K562 (cell line): ENCODE data around the gene AIF1. TPM values are rescaled to one million over a fixed set of nuclear protein-coding genes. Genes with fewer than 3 reads are reported as not detected.

Experiments
- ASH1L ChIP-seq: fragments of 450-650 bp; IDR thresholded peaks from 2 replicates; pipeline ENCODE4 v1.6.1; 2018; ENCODE audit warnings: borderline replicate concordance, mild to moderate bottlenecking, low read depth; ENCODE audit not compliant: partially characterized antibody
- CHD4 ChIP-seq: fragments of 200-600 bp; sonication (generic); IDR thresholded peaks from 3 replicates; pipeline ENCODE4 v1.6.1; 2012; ENCODE audit warnings: low read depth, mild to moderate bottlenecking, mixed read lengths, low read length, inconsistent platforms; ENCODE audit not compliant: insufficient read depth, insufficient replicate concordance, poor library complexity, severe bottlenecking
- ESRRA ChIP-seq: fragments of 450-650 bp; IDR thresholded peaks from 2 replicates; pipeline ENCODE4 v1.6.1; 2014; ENCODE audit warnings: low read depth, mild to moderate bottlenecking, moderate library complexity, borderline replicate concordance
- FOXM1 ChIP-seq, 2 experiments: fragments of 450-650 bp in 1 of 2; sonication (generic) in 1 of 2; formaldehyde crosslinking in 1 of 2; IDR thresholded peaks; 2 replicates each; pipeline versions ENCODE4 v1.6.1 to v1.9.0; 2017 to 2022; ENCODE audit warnings: low read depth in 2 of 2, mild to moderate bottlenecking in 2 of 2, missing genetic modification reagents in 1 of 2, moderate library complexity in 1 of 2
- GATAD2A ChIP-seq: fragments of 450-650 bp; IDR thresholded peaks from 2 replicates; pipeline ENCODE4 v1.6.1; 2017
- HMG20B ChIP-seq: fragments of 250-450 bp; sonication (Bioruptor Pico); IDR thresholded peaks from 2 replicates; pipeline ENCODE4 v1.5.0; 2021; ENCODE audit warnings: mild to moderate bottlenecking
- MBD1 ChIP-seq: fragments of 250-450 bp; sonication (Bioruptor Pico); IDR thresholded peaks from 2 replicates; pipeline ENCODE4 v1.8.0; 2022; ENCODE audit warnings: inconsistent platforms
- MXI1 ChIP-seq: IDR thresholded peaks from 2 replicates; pipeline ENCODE4 v1.6.1; 2011; ENCODE audit warnings: low read depth, mild to moderate bottlenecking, improper control_type of control experiment, low read length
- POLR2B ChIP-seq: fragments of 450-650 bp; IDR thresholded peaks from 2 replicates; pipeline ENCODE4 v1.6.1; 2018; ENCODE audit warnings: low read depth; ENCODE audit not compliant: partially characterized antibody
- SAFB ChIP-seq: fragments of 200-400 bp; formaldehyde crosslinking; IDR thresholded peaks from 2 replicates; pipeline ENCODE4 v1.6.1; 2017; ENCODE audit warnings: low read depth, low read length, borderline replicate concordance
- SMARCA4 ChIP-seq: fragments of 450-650 bp; IDR thresholded peaks from 2 replicates; pipeline ENCODE4 v1.6.1; 2016
- SP1 ChIP-seq: sonication (generic); formaldehyde crosslinking; IDR thresholded peaks from 2 replicates; pipeline ENCODE4 v1.8.1; 2022; ENCODE audit warnings: mild to moderate bottlenecking, missing genetic modification reagents
- TRIM25 ChIP-seq: fragments of 450-650 bp; IDR thresholded peaks from 2 replicates; pipeline ENCODE4 v1.7.0; 2016; ENCODE audit warnings: borderline replicate concordance
- WHSC1 ChIP-seq: IDR thresholded peaks from one replicate; pipeline ENCODE4 v1.6.1; 2012; ENCODE audit warnings: low read length, control low read depth, inconsistent platforms
- ZFP30 ChIP-seq: fragments of 250-450 bp; sonication (Bioruptor Pico); IDR thresholded peaks from 2 replicates; pipeline ENCODE4 v1.8.0; 2022; ENCODE audit warnings: moderate library complexity, mild to moderate bottlenecking, inconsistent platforms, borderline replicate concordance
- ZNF133 ChIP-seq: fragments of 250-450 bp; sonication (Bioruptor Pico); IDR thresholded peaks from 2 replicates; pipeline ENCODE4 v1.4.0; 2020; ENCODE audit warnings: mild to moderate bottlenecking
- ZNF764 ChIP-seq: fragments of 250-450 bp; sonication (Bioruptor Pico); IDR thresholded peaks from 2 replicates; pipeline ENCODE4 v1.4.0; 2020; ENCODE audit warnings: low read depth, mild to moderate bottlenecking, moderate library complexity
- polyA plus RNA-seq, 8 experiments: library from polyadenylated mRNA; depleted of rRNA in 4 of 8; stranded (reverse) in 5 of 8; unstranded in 3 of 8; fragments of >200 nt; fragmentation: Nextera tagmentation in 2 of 8; fragmentation: Illumina TruSeq in 1 of 8; extraction: Ambion mirVana in 2 of 8; extraction: Trizol in 1 of 8; gene quantifications; 2 replicates each; pipeline versions ENCODE4 v1.2.1 to v1.2.3, GENCODE V29; 2011 to 2014; ENCODE audit warnings: inconsistent platforms in 1 of 8, missing spikeins in 1 of 8
- total RNA-seq, 7 experiments: library from RNA; depleted of rRNA in 6 of 7; stranded (reverse); fragments of >200 nt in 6 of 7; fragmentation: Illumina TruSeq in 2 of 7; extraction: Trizol in 2 of 7; gene quantifications; 2 replicates each; pipeline versions ENCODE4 v1.2.1 to v1.2.3, GENCODE V29; 2011 to 2021; ENCODE audit warnings: low replicate concordance in 1 of 7
- TF ChIP-seq, protein P1 (sequence below), 2 experiments: fragments of 450-650 bp; IDR thresholded peaks; 2 replicates each; pipeline ENCODE4 v1.6.1; 2018; ENCODE audit warnings: mild to moderate bottlenecking in 2 of 2, low read depth in 1 of 2; ENCODE audit not compliant: partially characterized antibody in 2 of 2

AIF1 gene
- total and polyA plus RNA-seq, 9 of the 15 experiments (the other 6 are each of a cell fraction or from before 2014, with no cell fraction given) = 9.4 to 33.4 (median 19.4) TPM

GRCh38 chr6:31652925-31653724 lies 38.1 kb downstream of the AIF1 start (continued):
- TF ChIP-seq ZNF133 (CRISPR knock-in tag) (no peak), SP1 (CRISPR knock-in tag) (no peak; the same call in 1 of the 2 replicates), ZNF764 (no peak), MXI1 (peak; percentile 19; the same call in 1 of the 2 replicates), GATAD2A (no peak), FOXM1 (IDR thresholded peaks at IDR 0.05; ENCODE audit: low read depth) (peak; percentile 62), FOXM1 (CRISPR knock-in tag; IDR thresholded peaks at IDR 0.05; ENCODE audit: low read depth) (no peak), POLR2B (peak; percentile 97), CHD4 (peak; percentile 20), SMARCA4 (peak; percentile 86), ESRRA (peak; percentile 81), WHSC1 (no peak), HMG20B (peak; percentile 28; the same call in 1 of the 2 replicates), ZFP30 (CRISPR knock-in tag) (no peak), MBD1 (CRISPR knock-in tag) (0 out of 2 replicates have a peak, but pooled peaks have one; percentile 71), SAFB (no peak), TRIM25 (peak; percentile 92; the same call in 1 of the 2 replicates), ASH1L (peak; percentile 65)
- TF ChIP-seq, protein P1, sequence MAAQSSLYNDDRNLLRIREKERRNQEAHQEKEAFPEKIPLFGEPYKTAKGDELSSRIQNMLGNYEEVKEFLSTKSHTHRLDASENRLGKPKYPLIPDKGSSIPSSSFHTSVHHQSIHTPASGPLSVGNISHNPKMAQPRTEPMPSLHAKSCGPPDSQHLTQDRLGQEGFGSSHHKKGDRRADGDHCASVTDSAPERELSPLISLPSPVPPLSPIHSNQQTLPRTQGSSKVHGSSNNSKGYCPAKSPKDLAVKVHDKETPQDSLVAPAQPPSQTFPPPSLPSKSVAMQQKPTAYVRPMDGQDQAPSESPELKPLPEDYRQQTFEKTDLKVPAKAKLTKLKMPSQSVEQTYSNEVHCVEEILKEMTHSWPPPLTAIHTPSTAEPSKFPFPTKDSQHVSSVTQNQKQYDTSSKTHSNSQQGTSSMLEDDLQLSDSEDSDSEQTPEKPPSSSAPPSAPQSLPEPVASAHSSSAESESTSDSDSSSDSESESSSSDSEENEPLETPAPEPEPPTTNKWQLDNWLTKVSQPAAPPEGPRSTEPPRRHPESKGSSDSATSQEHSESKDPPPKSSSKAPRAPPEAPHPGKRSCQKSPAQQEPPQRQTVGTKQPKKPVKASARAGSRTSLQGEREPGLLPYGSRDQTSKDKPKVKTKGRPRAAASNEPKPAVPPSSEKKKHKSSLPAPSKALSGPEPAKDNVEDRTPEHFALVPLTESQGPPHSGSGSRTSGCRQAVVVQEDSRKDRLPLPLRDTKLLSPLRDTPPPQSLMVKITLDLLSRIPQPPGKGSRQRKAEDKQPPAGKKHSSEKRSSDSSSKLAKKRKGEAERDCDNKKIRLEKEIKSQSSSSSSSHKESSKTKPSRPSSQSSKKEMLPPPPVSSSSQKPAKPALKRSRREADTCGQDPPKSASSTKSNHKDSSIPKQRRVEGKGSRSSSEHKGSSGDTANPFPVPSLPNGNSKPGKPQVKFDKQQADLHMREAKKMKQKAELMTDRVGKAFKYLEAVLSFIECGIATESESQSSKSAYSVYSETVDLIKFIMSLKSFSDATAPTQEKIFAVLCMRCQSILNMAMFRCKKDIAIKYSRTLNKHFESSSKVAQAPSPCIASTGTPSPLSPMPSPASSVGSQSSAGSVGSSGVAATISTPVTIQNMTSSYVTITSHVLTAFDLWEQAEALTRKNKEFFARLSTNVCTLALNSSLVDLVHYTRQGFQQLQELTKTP (IDR thresholded peaks at IDR 0.05; ENCODE audit: low read depth in 1 of 2, partially characterized antibody in 2 of 2) = peak; percentile 81 to 87
